ACC112 (cell line): ENCODE measurements around the gene PSEN2.

Experiments used
- H2AFZ ChIP-seq: fragments of 200-600 bp; sonication (generic); one replicate; pipeline ENCODE4 v1.6.0; 2017; ENCODE audit warnings: antibody characterized with exemption, low read length; ENCODE audit not compliant: unreplicated experiment
- H3K27ac ChIP-seq: fragments of 200-600 bp; sonication (generic); 2 replicates; pipeline ENCODE4 v1.5.1; 2014; ENCODE audit warnings: low read depth, mild to moderate bottlenecking, antibody characterized with exemption, low read length, moderate library complexity
- H3K27me3 ChIP-seq: fragments of 200-600 bp; sonication (generic); 2 replicates; pipeline ENCODE4 v1.6.1; 2014; ENCODE audit warnings: mild to moderate bottlenecking, antibody characterized with exemption, low read length, moderate library complexity, mixed read lengths; ENCODE audit not compliant: insufficient read depth
- H3K36me3 ChIP-seq: fragments of 200-600 bp; sonication (generic); 2 replicates; pipeline ENCODE4 v1.6.1; 2016; ENCODE audit warnings: mild to moderate bottlenecking, antibody characterized with exemption, low read length, moderate library complexity, mixed read lengths; ENCODE audit not compliant: insufficient read depth
- H3K4me1 ChIP-seq: fragments of 200-600 bp; sonication (generic); one replicate; pipeline ENCODE4 v1.6.1; 2016; ENCODE audit warnings: low read length, mixed read lengths; ENCODE audit not compliant: insufficient read depth, unreplicated experiment, control insufficient read depth
- H3K4me3 ChIP-seq: fragments of 200-600 bp; sonication (generic); 2 replicates; pipeline ENCODE4 v1.5.1; 2014; ENCODE audit warnings: mild to moderate bottlenecking, low read depth, low read length
- H3K79me2 ChIP-seq: fragments of 200-600 bp; sonication (generic); one replicate; pipeline ENCODE4 v1.6.0; 2016; ENCODE audit warnings: low read length; ENCODE audit not compliant: control insufficient read depth, unreplicated experiment, insufficient read depth

Gene PSEN2

GRCh38 chr1:226894826-226895225, 24.4 kb downstream of the PSEN2 start:
- H3K27ac ChIP-seq: no peak overlapping the region
- H3K4me1 ChIP-seq: peaks cover 9% of the 10 kb centered on the region
- no peaks in the 10 kb centered on the region for H3K27me3 ChIP-seq
- no peaks in the 10 kb centered on the region for H3K79me2 ChIP-seq
- no peak overlapping the region for H3K4me3 ChIP-seq
- no peaks in the 10 kb centered on the region for H3K36me3 ChIP-seq
- H2AFZ ChIP-seq: no peak overlapping the region

- H3K36me3 ChIP-seq: no peaks in the 10 kb centered on the region
- H3K4me3 ChIP-seq: no peak overlapping the region
- no peaks in the 10 kb centered on the region for H3K79me2 ChIP-seq
- H2AFZ ChIP-seq: no peak overlapping the region
- peaks cover 9% of the 10 kb centered on the region for H3K4me1 ChIP-seq
- no peaks in the 10 kb centered on the region for H3K27me3 ChIP-seq
- no peak overlapping the region for H3K27ac ChIP-seq
Measured at GRCh38 chr1:226895644-226896043, 25.2 kb downstream of the PSEN2 start.

GRCh38 chr1:226898246-226898645, 27.8 kb downstream of the PSEN2 start:
- Histone ChIP-seq H3K27me3 (no peaks in the 10 kb centered on the region), H3K27ac (no peak overlapping the region), H2AFZ (no peak overlapping the region), H3K36me3 (no peaks in the 10 kb centered on the region), H3K4me1 (no peaks in the 10 kb centered on the region), H3K79me2 (no peaks in the 10 kb centered on the region), H3K4me3 (no peak overlapping the region)

GRCh38 chr1:226901421-226901820, 31.0 kb downstream of the PSEN2 start:
- no peaks in the 10 kb centered on the region for H3K79me2 ChIP-seq
- no peak overlapping the region for H3K27ac ChIP-seq
- H2AFZ ChIP-seq: no peak overlapping the region
- H3K36me3 ChIP-seq: no peaks in the 10 kb centered on the region
- peaks cover 7% of the 10 kb centered on the region for H3K4me1 ChIP-seq
- no peak overlapping the region for H3K4me3 ChIP-seq
- no peaks in the 10 kb centered on the region for H3K27me3 ChIP-seq

GRCh38 chr1:226902601-226903000, 32.2 kb downstream of the PSEN2 start:
- H3K4me1 ChIP-seq: peaks cover 7% of the 10 kb centered on the region
- no peaks in the 10 kb centered on the region for H3K36me3 ChIP-seq

GRCh38 chr1:226903819-226904716, 33.7 kb downstream of the PSEN2 start:
- H3K79me2 ChIP-seq: no peaks in the 10 kb centered on the region
- no peak overlapping the region for H3K27ac ChIP-seq
- no peaks in the 10 kb centered on the region for H3K36me3 ChIP-seq
- H3K27me3 ChIP-seq: no peaks in the 10 kb centered on the region
- H2AFZ ChIP-seq: no peak overlapping the region
- H3K4me1 ChIP-seq: peaks cover 7% of the 10 kb centered on the region
- no peak overlapping the region for H3K4me3 ChIP-seq

More at GRCh38 chr1:226902601-226903000, 32.2 kb downstream of the PSEN2 start:
- no peak overlapping the region for H3K27ac ChIP-seq
- H3K4me3 ChIP-seq: no peak overlapping the region
- H3K79me2 ChIP-seq: no peaks in the 10 kb centered on the region
- H3K27me3 ChIP-seq: no peaks in the 10 kb centered on the region
- H2AFZ ChIP-seq: no peak overlapping the region

GRCh38 chr1:226904772-226905171, 34.4 kb downstream of the PSEN2 start:
- H3K36me3 ChIP-seq: no peaks in the 10 kb centered on the region

GRCh38 chr1:226908419-226908818, 38.0 kb downstream of the PSEN2 start:
- Histone ChIP-seq H2AFZ (no peak overlapping the region), H3K27ac (no peak overlapping the region), H3K36me3 (no peaks in the 10 kb centered on the region), H3K4me1 (peaks cover 7% of the 10 kb centered on the region), H3K4me3 (no peak overlapping the region), H3K79me2 (no peaks in the 10 kb centered on the region), H3K27me3 (no peaks in the 10 kb centered on the region)

More at GRCh38 chr1:226904772-226905171, 34.4 kb downstream of the PSEN2 start:
- no peak overlapping the region for H3K27ac ChIP-seq
- H3K79me2 ChIP-seq: no peaks in the 10 kb centered on the region
- no peak overlapping the region for H3K4me3 ChIP-seq
- no peaks in the 10 kb centered on the region for H3K27me3 ChIP-seq
- no peak overlapping the region for H2AFZ ChIP-seq
- H3K4me1 ChIP-seq: peaks cover 7% of the 10 kb centered on the region

GRCh38 chr1:226908913-226909312, 38.5 kb downstream of the PSEN2 start:
- H3K79me2 ChIP-seq: no peaks in the 10 kb centered on the region
- no peak overlapping the region for H2AFZ ChIP-seq

GRCh38 chr1:226912587-226913176, 42.3 kb downstream of the PSEN2 start:
- Histone ChIP-seq H3K79me2 (no peaks in the 10 kb centered on the region), H3K4me3 (no peak overlapping the region), H3K4me1 (no peaks in the 10 kb centered on the region), H2AFZ (no peak overlapping the region), H3K27ac (no peak overlapping the region), H3K27me3 (no peaks in the 10 kb centered on the region), H3K36me3 (no peaks in the 10 kb centered on the region)

More at GRCh38 chr1:226908913-226909312, 38.5 kb downstream of the PSEN2 start:
- Histone ChIP-seq H3K4me3 (no peak overlapping the region), H3K4me1 (peaks cover 4% of the 10 kb centered on the region), H3K27me3 (no peaks in the 10 kb centered on the region), H3K36me3 (no peaks in the 10 kb centered on the region), H3K27ac (no peak overlapping the region)

GRCh38 chr1:226915672-226915995, 45.2 kb downstream of the PSEN2 start:
- Histone ChIP-seq H2AFZ (no peak overlapping the region), H3K27ac (no peak overlapping the region), H3K36me3 (no peaks in the 10 kb centered on the region), H3K4me1 (no peaks in the 10 kb centered on the region), H3K79me2 (no peaks in the 10 kb centered on the region), H3K27me3 (no peaks in the 10 kb centered on the region), H3K4me3 (no peak overlapping the region)
